ENCODE data around the gene DCAF10.
"Not testable (repeated sequence)": the region's sequence is repeated elsewhere in the genome, so short reads cannot be mapped to it uniquely, and the experiment has no call there.

DCAF10 gene

DNA sequence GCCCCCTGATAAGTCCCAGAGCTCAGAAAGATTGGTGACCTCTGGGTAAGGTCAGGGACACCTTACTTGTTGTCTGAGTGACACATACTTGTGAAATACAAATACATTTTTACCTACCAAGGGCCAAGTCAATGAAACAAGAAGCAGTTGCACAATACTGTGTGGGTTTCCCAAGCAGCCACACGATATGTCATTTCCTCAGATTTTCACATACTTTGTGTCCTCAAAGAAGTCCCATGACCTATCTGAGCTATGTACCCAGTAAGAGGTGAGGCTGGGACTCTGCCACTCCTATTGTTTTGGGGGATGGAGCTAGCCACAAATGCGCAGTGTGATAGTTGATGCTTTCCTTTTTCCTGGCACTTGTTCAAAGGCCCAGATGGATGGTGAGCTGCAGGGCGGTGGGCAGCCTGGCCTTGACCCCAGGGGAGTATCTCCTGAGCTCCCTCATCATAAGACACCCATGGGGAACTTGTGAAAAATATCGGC, 108.1 kb downstream of the DCAF10 start:
- no peak for DNase-seq (ENCODE audit: low spot score)

GRCh38 chr9:37909326-37909725, 108.7 kb downstream of the DCAF10 start:
- no peak for DNase-seq (ENCODE audit: low spot score)

DNA sequence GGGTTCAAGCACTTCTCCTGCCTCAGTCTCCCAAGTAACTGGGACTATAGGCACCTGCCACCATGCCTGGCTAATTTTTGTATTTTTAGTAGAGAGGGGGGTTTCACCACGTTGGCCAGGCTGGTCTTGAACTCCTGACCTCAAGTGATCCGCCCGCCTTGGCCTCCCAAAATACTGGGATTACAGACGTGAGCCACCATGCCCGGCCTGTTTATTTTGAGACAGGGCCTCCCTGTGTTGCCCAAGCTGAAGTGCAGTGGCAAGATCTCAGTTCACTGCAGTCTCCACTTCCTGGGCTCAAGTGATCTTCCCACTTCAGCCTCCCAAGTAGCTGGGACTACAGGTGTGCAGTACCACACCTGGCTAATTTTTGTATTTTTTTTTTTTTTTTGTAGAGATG, 109.2 kb downstream of the DCAF10 start:
- not testable (repeated sequence) for DNase-seq (ENCODE audit: low spot score)

- DNase-seq (ENCODE audit: low spot score) = no peak
Measured at GRCh38 chr9:37910271-37910670, 109.7 kb downstream of the DCAF10 start.

GRCh38 chr9:37911271-37911681, 110.7 kb downstream of the DCAF10 start:
- DNase-seq (ENCODE audit: low spot score) = no peak

GRCh38 chr9:37913480-37914153, 113.0 kb downstream of the DCAF10 start:
- DNase-seq (ENCODE audit: low spot score) = peak; percentile 90

GRCh38 chr9:37914154-37914551, 113.6 kb downstream of the DCAF10 start:
- DNase-seq (ENCODE audit: low spot score) = no peak

- no peak for DNase-seq (ENCODE audit: low spot score)
Measured at GRCh38 chr9:37914701-37915358, 114.2 kb downstream of the DCAF10 start.

DNA sequence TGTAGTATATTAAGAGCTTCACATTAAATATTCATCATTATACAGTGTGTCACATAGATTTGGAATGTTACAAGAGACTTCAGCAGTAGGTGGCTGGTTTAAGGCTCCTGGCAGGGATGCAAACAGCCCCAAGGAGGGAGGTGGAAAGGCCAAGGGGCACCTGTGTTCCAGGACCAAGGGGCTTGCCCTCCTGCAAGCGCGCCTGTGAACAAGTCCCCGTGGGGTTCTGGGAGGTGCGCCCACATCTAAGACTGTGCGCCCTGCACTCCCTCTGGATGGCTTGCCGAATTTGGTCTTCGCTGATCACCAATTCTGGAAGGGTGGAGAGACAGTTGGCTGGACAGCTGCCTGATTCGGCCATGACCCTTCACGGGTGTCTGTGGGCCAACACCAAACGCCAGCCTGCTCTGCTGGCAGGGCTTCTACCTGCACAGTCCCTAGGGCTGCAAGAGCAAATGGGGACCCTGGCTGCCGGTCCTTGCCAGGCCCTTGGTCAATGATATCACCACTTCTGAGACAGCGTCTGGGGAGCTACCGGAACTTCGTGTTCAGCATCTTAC, 115.4 kb downstream of the DCAF10 start:
- DNase-seq (ENCODE audit: low spot score) = peak; percentile 49

DNA sequence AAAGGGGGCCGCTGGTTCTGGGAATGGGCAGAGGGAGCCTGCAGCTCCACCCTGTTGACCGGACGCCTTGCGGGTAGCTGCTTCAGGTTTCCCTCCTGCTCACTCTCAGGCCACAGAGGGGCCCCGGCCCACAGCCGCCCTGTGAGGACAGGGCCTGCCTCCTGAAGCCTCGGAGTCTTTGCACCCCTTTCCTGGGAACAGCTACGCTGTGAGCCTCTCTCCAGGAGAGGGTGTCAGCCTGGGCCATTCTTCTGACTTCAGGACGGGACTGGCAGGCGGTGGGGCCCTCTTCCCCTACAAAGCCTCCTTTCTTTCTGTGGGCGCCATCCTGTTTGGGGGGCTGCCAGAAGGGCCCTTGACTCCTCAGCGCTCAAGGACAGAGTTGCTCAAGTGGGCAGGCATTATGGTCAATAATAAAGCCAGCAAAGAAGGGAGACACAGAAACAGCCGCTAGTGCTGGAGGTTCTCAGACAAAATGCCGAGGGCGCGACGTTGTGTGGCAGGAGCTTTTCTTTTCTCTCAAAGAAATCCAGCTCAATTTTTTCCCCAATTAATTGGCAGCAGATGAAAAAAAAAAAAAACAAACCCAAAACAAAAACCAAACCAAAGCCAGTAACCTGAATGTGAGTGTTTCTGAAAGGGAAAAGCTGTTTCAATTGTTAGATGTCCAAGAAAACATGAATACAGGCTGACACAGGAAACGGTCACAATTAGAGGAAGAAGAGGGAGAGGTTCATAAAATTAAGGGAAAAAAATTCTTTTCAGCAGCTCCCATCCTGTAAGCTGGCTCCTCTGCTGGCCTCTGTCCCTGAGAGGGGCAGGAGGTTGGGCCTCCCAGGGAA, 116.1 kb downstream of the DCAF10 start:
- DNase-seq (ENCODE audit: low spot score) = peak; percentile 49

All from left forelimb (tissue), 1 donor.